Spleen (tissue), 11 donors: ENCODE measurements around the gene DLX1. TPM values are rescaled to one million over a fixed set of nuclear protein-coding genes. Genes with fewer than 3 reads are reported as not detected.

Experiments
- DNase-seq: peaks from one replicate; pipeline ENCODE4 v3.0.0-alpha.2; 2020
- H3K27ac ChIP-seq, 8 donors: fragments of 200-600 bp; sonication (generic) in 7 of 8; 1 replicate in 4 of 8; 2 replicates in 4 of 8; pipeline versions ENCODE4 v1.5.0 to v1.8.0; 2016 to 2021; ENCODE audit warnings: inconsistent platforms in 4 of 8, mild to moderate bottlenecking in 4 of 8, moderate library complexity in 1 of 8
- H3K27me3 ChIP-seq, 7 donors: fragments of 200-600 bp; sonication (generic) in 6 of 7; replicated peaks in 1 of 7; 1 replicate in 4 of 7; 2 replicates in 3 of 7; pipeline versions ENCODE4 v1.5.0 to v1.8.0; 2016 to 2021; ENCODE audit warnings: inconsistent platforms in 3 of 7, mild to moderate bottlenecking in 1 of 7
- H3K36me3 ChIP-seq, 6 donors: fragments of 200-600 bp; sonication (generic) in 5 of 6; 1 replicate in 4 of 6; 2 replicates in 2 of 6; pipeline versions ENCODE4 v1.5.0 to v1.8.0; 2016 to 2021; ENCODE audit warnings: inconsistent platforms in 2 of 6
- H3K4me1 ChIP-seq, 6 donors: fragments of 200-600 bp; sonication (generic) in 5 of 6; 1 replicate in 3 of 6; 2 replicates in 3 of 6; pipeline versions ENCODE4 v1.5.0 to v1.8.0; 2016 to 2021; ENCODE audit warnings: inconsistent platforms in 3 of 6
- H3K4me3 ChIP-seq, 8 donors: fragments of 200-600 bp; sonication (generic) in 7 of 8; 1 replicate in 4 of 8; 2 replicates in 4 of 8; pipeline versions ENCODE4 v1.5.0 to v1.8.0; 2016 to 2021; ENCODE audit warnings: inconsistent platforms in 4 of 8, mild to moderate bottlenecking in 4 of 8, moderate library complexity in 2 of 8
- H3K9me3 ChIP-seq, 8 donors: fragments of 200-600 bp; sonication (generic) in 7 of 8; 1 replicate in 4 of 8; 2 replicates in 4 of 8; pipeline versions ENCODE4 v1.5.0 to v1.8.0; 2016 to 2021; ENCODE audit warnings: inconsistent platforms in 4 of 8
- POLR2A ChIP-seq, 3 donors: fragments of 450-650 bp; IDR thresholded peaks; one replicate each; pipeline ENCODE4 v1.5.1; 2017; ENCODE audit warnings: antibody characterized with exemption in 3 of 3, mild to moderate bottlenecking in 1 of 3
- POLR2AphosphoS5 ChIP-seq, 3 donors: sonication (generic); formaldehyde crosslinking; IDR thresholded peaks; one replicate each; pipeline ENCODE4 v1.5.1; 2017; ENCODE audit warnings: antibody characterized with exemption in 3 of 3
- WGBS, 5 donors: extraction: QIAGEN DNeasy Blood & Tissue Kit in 3 of 5; methylation state at CpG; one replicate each; pipeline versions ENCODE4 v1.1.5 to v1.1.7; 2013 to 2018; 5-methylcytosine and 5-hydroxymethylcytosine counted together
- intact Hi-C: fragments of 100-400 bp; cut with DNase I; formaldehyde crosslinking; loops from one replicate; pipeline ENCODE4 v1.15.0; 2023; ENCODE audit warnings: low total_unique reads
- polyA plus RNA-seq, 3 donors: library from polyadenylated mRNA; stranded (reverse); fragments of 200-250 nt; gene quantifications; one replicate each; pipeline ENCODE4 v1.2.1, GENCODE V29; 2013
- total RNA-seq, 7 donors: library from RNA; depleted of rRNA in 3 of 7; stranded (reverse); fragments of >200 nt in 3 of 7; fragmentation: NEBNext Ultra II Directional in 4 of 7; extraction: Animal tissue kit (Norgen Biotek cat#: 25700) in 4 of 7; gene quantifications; one replicate each; pipeline versions ENCODE4 v1.1.0 to v1.2.1, GENCODE V29; 2016 to 2021
- TF ChIP-seq, protein P1 (sequence below), 11 experiments: fragments of 200-600 bp in 7 of 11; fragments of 450-650 bp in 4 of 11; sonication (generic) in 4 of 11; IDR thresholded peaks in 8 of 11; conservative IDR thresholded peaks in 3 of 11; 1 replicate in 7 of 11; 2 replicates in 4 of 11; pipeline versions ENCODE4 v1.4.0 to v1.8.0; 2016 to 2021; ENCODE audit warnings: antibody characterized with exemption in 11 of 11, inconsistent platforms in 4 of 11, mild to moderate bottlenecking in 1 of 11
- donor health status: healthy with polysubstance abuse.
- donor health status: DM: no; HTN: no; CAD: no; lungs with moderate emphysema.
- donor health status: DM: no; HTN: no; CAD: no.
- donor health status: Bipolar disorder and iron deficiency.
- donor health status: healthy.
- donor health status: DM: no; HTN: no; CAD: no.
- donor health status: DM: yes; HTN: yes; CAD: no.

The DLX1 gene
- total and polyA plus RNA-seq, 10 donors = 0.16 TPM; not detected in 9

DNA sequence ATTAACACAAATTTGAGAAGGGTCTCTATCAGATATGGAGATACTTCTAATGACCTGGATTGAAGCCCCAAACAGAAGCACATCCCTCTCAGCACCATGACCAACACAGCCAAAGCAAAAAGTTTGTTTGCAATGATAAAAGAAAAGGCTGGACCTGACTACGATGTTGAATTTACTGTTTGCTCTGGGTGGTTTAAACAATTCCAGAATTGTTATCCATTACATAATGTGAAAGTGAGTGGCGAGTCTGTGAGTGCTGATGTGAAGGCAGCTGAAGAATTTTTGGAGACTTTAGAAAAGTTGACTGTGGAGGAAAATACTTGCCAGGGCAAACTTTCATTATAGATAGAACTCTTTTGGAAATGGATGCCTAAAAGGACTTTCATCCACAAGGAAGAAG is 34.8 kb downstream of the DLX1 start:
- Histone ChIP-seq H3K4me3 (no peak overlapping the region), H3K36me3 (no peaks in the 10 kb centered on the region), H3K4me1 (no peaks in the 10 kb centered on the region), H3K9me3 (no peaks in the 10 kb centered on the region), H3K27ac (no peak overlapping the region), H3K27me3 (peaks cover 0 to 11% (median 0%) of the 10 kb centered on the region in 7 donors)
- no peak for DNase-seq
- intact Hi-C loops = loop anchor here (10.0 kb wide), 1 partner anchor 515 kb away; no protein-coding TSS in a partner anchor
- WGBS, 5 donors = 82 to 95% (median 84%) methylated on average over 2 of the region's 2 CpGs
- TF ChIP-seq, protein P1, sequence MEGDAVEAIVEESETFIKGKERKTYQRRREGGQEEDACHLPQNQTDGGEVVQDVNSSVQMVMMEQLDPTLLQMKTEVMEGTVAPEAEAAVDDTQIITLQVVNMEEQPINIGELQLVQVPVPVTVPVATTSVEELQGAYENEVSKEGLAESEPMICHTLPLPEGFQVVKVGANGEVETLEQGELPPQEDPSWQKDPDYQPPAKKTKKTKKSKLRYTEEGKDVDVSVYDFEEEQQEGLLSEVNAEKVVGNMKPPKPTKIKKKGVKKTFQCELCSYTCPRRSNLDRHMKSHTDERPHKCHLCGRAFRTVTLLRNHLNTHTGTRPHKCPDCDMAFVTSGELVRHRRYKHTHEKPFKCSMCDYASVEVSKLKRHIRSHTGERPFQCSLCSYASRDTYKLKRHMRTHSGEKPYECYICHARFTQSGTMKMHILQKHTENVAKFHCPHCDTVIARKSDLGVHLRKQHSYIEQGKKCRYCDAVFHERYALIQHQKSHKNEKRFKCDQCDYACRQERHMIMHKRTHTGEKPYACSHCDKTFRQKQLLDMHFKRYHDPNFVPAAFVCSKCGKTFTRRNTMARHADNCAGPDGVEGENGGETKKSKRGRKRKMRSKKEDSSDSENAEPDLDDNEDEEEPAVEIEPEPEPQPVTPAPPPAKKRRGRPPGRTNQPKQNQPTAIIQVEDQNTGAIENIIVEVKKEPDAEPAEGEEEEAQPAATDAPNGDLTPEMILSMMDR (IDR thresholded peaks at IDR 0.05 in 8 of 11, conservative IDR thresholded peaks at IDR 0.05 in 3 of 11) = no peak
- TF ChIP-seq POLR2AphosphoS5 (IDR thresholded peaks at IDR 0.05) (no peak), POLR2A (IDR thresholded peaks at IDR 0.05) (no peak)

DNA sequence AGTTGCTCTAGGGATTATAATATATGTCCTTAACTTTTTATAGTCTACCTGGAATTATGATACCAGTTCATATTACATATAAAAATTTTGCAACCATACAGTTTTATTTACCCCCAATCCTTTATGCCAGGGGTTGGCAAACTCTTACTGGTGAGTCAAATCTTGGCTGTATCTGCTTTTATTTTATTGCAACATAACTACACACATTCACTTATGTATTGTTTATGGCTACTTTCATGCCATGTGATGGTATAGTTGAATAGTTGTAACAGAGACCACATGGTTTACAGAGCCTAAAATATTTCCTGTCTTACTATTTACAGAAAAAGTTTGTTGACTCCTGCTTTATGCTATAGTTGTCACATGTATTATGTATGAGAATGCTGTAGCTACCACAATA is 43.2 kb downstream of the DLX1 start:
- intact Hi-C loops = loop anchor here (10.0 kb wide), 1 partner anchor 524 kb away; no protein-coding TSS in a partner anchor
- H3K9me3 ChIP-seq = peaks cover 0 to 11% (median 0%) of the 10 kb centered on the region in 8 donors
- H3K36me3 ChIP-seq = no peaks in the 10 kb centered on the region
- no peak for DNase-seq
- H3K27me3 ChIP-seq = peaks cover 0 to 4% (median 0%) of the 10 kb centered on the region in 7 donors
- H3K27ac ChIP-seq = no peak overlapping the region
- no peak overlapping the region for H3K4me3 ChIP-seq
- TF ChIP-seq POLR2AphosphoS5 (IDR thresholded peaks at IDR 0.05) (no peak), POLR2A (IDR thresholded peaks at IDR 0.05) (no peak)
- TF ChIP-seq, protein P1 (IDR thresholded peaks at IDR 0.05 in 8 of 11, conservative IDR thresholded peaks at IDR 0.05 in 3 of 11) = no peak
- no peaks in the 10 kb centered on the region for H3K4me1 ChIP-seq

DNA sequence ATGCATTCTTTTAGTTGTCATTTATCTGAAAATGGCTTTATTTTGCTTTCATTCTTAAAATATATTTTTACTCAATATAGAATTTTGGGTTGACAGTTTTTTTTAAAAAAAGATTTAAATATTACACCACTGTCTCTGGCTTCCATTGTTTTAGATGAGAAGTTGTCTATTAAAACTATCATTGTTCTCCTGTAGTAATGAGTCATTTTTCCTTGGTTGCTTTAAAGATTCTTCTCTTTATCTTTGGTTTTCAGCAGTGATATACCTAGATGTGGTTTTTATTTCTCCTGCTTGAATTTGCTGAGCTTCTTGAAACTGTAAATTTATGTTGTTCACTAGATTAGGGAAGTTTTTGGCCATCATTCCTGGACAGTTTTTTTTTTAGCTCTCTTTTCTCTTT is 44.1 kb downstream of the DLX1 start:
- Histone ChIP-seq H3K4me1 (no peaks in the 10 kb centered on the region), H3K27ac (no peak overlapping the region), H3K36me3 (no peaks in the 10 kb centered on the region), H3K9me3 (peaks cover 0 to 11% (median 0%) of the 10 kb centered on the region in 8 donors), H3K27me3 (peaks cover 0 to 4% (median 0%) of the 10 kb centered on the region in 7 donors), H3K4me3 (no peak overlapping the region)
- no peak for TF ChIP-seq POLR2A (IDR thresholded peaks at IDR 0.05)
- TF ChIP-seq, protein P1 (IDR thresholded peaks at IDR 0.05 in 8 of 11, conservative IDR thresholded peaks at IDR 0.05 in 3 of 11) = no peak
- TF ChIP-seq POLR2AphosphoS5 (IDR thresholded peaks at IDR 0.05) = no peak
- intact Hi-C loops = loop anchor here (10.0 kb wide), 1 partner anchor 525 kb away; no protein-coding TSS in a partner anchor
- no peak for DNase-seq

DNA sequence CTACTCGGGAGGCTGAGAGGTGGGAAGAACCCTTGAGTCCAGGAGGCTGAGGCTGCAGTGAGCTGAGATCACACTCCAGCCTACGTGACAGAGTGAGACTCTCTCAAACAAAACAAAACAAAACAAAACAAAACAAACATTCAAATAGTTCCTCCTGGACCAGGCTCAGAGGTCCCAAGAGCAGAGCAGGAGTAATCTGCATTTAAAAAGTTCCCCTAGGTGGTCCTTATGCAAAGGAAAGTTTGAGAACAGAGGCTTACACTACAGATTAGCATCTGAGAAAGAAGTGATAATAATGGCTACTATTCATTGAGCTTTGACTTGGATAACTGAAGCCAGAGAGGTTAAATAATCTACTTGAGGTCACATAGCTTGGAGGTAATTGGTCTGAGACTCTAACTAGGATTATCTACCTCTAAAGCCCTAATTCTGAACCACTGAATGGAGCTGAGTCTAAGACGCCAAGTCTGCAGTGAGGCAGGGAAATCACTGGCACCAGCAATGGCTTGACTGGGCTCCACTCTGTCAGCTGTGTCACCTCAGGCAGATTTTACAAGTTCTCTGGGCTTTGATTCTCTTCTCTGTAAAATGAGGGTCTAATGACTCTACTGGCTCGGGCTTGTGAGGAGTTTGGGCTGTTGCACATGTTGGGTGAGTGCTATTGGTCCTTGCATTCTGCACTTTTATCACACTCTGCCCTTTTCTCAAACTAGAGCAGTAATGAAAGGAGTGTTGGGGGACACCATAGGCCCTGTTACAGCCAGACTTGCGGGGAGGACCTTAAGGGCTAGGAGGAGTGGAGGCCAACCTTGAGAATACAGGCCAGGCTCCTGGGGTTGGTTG is 46.6 kb downstream of the DLX1 start:
- DNase-seq = no peak
- Histone ChIP-seq H3K4me3 (no peak overlapping the region), H3K9me3 (peaks cover 0 to 11% (median 0%) of the 10 kb centered on the region in 8 donors), H3K27ac (no peak overlapping the region), H3K27me3 (peaks cover 0 to 4% (median 0%) of the 10 kb centered on the region in 7 donors), H3K36me3 (no peaks in the 10 kb centered on the region), H3K4me1 (no peaks in the 10 kb centered on the region)
- no peak for TF ChIP-seq POLR2AphosphoS5 (IDR thresholded peaks at IDR 0.05)
- TF ChIP-seq, protein P1 (IDR thresholded peaks at IDR 0.05 in 8 of 11, conservative IDR thresholded peaks at IDR 0.05 in 3 of 11) = no peak
- intact Hi-C loops = no loop called here
- WGBS, 5 donors = 84 to 92% (median 90%) methylated on average over 5 of the region's 5 CpGs
